ENCODE results near the gene ZIC1.

ZIC1 gene

DNA sequence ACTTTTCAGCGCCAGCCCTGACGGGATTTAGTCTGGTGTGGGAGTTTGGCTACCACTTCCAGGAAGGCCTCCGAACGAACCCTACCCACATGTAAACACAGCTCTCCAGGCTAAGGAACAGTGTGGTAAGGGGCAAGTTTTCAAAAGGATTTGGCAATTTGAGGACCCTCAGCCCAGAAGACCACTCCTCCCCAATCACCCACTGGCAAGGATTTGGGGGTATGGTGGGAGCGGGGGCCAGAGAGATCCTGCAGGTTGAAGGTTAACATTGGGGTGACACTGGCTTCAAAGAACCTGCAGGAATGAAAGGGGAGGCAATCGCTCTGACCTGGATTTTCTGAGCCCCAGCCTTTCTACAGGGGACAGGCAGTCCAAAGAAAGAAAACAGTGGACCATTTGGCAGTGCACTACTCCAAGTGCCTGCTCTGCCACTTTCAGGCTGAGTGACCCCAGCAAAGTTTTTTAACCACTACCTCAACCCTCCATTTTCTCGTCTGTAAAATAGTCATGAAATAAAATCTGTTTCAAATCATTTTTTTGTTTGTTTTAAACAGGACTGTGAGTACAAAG, 37.3 kb upstream of the ZIC1 start:
- H3K36me3 Mint-ChIP-seq: peaks cover 2% of the 10 kb centered on the region
- no peak overlapping the region for H3K27ac Mint-ChIP-seq
- H3K4me3 Mint-ChIP-seq: no peak overlapping the region
- H3K4me1 Mint-ChIP-seq: no peaks in the 10 kb centered on the region
- peaks cover 68% of the 10 kb centered on the region for H3K27me3 Mint-ChIP-seq
- peaks cover 5% of the 10 kb centered on the region for H3K9me3 Mint-ChIP-seq

DNA sequence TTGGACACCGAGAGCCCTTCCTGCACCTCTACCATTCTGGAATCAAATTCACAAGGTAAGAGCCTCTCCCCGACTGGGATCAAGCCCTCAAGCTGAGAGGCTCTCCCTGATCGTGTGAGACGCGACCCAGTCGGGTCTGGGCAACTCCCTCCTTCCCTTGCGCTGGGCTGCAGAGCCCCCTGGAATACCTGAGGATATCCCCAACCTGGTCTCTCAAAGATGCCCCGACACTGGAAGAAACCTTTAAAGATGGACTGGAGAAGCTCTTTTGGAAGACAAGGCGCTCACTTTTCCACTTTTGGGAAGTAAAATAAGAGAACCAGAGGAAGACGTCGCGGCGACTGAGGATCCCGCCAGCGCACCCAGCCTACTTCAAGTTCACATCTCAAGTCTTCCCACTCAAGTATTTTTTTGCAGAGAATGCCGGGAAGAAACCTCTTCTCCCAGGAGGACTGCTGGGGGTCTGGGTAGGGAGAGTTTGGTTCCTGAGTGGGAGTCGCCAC, 36.6 kb upstream of the ZIC1 start:
- no peak overlapping the region for H3K4me3 Mint-ChIP-seq
- peaks cover 2% of the 10 kb centered on the region for H3K36me3 Mint-ChIP-seq
- H3K9me3 Mint-ChIP-seq: peaks cover 5% of the 10 kb centered on the region
- H3K27me3 Mint-ChIP-seq: peaks cover 71% of the 10 kb centered on the region
- no peak overlapping the region for H3K27ac Mint-ChIP-seq
- no peaks in the 10 kb centered on the region for H3K4me1 Mint-ChIP-seq

DNA sequence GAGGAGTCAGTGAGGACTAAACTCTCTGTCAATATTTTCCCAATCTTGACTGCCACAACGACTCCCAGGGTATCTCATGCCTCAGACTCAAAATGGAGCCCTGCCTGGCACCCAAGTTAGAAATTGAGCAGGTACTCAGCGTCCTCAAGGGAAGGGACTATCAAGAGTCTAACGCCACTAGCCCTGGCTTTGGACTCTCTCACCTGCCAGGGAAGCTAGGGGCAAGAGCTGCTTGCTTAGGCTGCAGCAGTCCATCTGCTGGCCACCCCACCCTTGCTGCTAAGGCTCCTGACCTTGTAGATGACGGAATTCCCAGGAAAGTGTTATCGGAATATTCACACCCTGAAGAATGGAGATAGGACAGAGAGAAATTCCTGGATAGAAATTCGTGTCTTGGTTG, 35.9 kb upstream of the ZIC1 start:
- peaks cover 4% of the 10 kb centered on the region for H3K9me3 Mint-ChIP-seq
- H3K27ac Mint-ChIP-seq: no peak overlapping the region
- H3K36me3 Mint-ChIP-seq: peaks cover 2% of the 10 kb centered on the region
- H3K27me3 Mint-ChIP-seq: peaks cover 70% of the 10 kb centered on the region
- H3K4me1 Mint-ChIP-seq: no peaks in the 10 kb centered on the region
- no peak overlapping the region for H3K4me3 Mint-ChIP-seq

DNA sequence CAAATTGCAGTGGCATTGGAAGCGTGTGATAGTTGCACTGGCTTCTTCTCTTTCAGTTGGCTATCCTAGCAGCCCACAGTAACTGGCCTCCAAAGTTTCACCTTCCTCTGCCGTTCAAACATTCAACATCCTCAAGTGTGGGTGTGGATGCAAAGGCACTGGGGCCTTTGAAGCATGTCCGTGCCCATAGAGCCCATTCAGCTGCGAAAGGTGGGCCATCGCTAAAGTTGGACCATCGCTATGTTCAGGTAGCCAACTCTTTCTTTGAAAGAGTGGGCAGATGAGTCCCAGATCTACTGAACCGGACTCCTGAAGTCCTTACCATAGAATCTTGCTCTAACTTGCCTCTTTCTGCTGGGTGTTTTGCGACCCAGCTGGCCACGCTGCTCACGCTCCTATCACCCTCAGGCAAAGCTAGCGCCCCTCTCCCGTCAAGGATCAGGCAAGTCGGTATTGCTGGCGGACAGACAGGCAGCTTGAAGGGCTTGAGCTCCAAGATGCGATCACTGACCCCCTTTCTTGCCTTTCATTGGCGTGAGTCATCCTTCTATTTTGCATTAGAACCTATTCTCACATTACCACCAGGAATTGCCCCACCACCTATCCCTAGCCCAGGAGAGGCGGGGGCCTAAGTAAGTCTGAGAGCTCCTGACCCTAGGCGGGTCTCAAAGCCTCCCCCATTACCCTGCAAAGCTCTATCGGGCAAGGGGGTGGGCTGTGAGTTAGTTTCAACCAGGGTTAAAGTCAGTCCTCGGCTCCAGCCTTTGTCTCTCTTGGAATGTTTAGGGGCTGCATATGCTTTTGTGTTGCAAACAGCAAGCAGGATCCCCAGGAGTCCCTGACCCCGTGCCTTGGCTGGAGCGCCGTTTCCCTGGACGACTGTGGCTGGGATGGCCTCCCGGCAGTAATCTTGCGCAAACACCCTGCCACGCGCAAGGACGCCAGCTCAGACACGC, 31.5 kb upstream of the ZIC1 start:
- Mint-ChIP-seq H3K4me1 (no peaks in the 10 kb centered on the region), H3K4me3 (no peak overlapping the region), H3K27me3 (peaks cover 62% of the 10 kb centered on the region), H3K9me3 (peaks cover 11% of the 10 kb centered on the region), H3K36me3 (peaks cover 4% of the 10 kb centered on the region), H3K27ac (no peak overlapping the region)

DNA sequence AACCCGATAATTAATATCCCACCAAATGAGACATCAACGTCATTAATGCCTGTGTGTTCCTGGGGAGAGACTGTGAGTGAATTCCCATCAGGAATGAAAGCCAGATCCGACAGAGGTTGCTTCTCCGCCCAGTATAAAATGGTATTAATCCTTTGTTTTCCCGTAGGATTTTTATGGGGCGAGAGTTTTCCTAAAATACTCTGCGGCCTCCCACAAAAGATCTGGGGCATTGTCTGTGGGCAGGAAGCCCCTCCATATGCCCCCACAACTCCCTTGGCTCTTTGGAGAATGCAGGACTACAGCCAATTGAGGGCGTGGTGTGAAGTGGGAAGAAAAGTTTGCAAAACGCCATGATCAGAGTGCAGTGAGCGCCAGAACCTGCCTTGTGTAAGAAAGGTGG, 29.5 kb upstream of the ZIC1 start:
- no peak overlapping the region for H3K27ac Mint-ChIP-seq
- peaks cover 11% of the 10 kb centered on the region for H3K9me3 Mint-ChIP-seq

DNA sequence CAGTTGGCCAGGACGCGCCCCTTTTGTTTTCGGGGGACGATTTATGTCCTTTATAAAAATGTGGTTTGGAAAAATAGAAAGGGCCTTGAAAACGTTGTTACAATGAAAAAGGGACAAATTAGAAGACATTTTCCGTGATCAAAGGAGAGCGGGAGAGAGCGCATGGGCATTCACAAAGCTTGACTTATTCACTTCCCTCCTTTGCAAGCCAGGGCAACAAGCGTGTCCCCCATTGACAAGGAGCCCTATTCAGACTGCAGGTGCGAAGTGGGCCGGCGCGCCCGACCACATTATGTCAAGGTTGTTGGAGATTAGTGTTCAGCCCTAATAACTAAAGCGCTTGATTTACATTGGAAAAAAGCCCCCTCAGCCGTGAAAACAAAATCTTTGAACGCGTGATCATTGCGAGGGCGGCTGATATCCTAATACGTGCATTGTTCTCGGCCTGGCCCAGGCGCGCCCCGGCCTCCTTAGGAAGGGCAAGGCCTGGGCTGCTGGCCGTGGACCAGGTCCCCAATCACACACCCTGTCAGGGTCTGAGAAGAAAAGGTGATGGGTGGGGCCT, 28.7 kb upstream of the ZIC1 start:
- Mint-ChIP-seq H3K9me3 (peaks cover 11% of the 10 kb centered on the region), H3K4me1 (no peaks in the 10 kb centered on the region), H3K27ac (no peak overlapping the region), H3K36me3 (peaks cover 4% of the 10 kb centered on the region), H3K4me3 (no peak overlapping the region), H3K27me3 (peaks cover 67% of the 10 kb centered on the region)

More for the DNA sequence above, 29.5 kb upstream of the ZIC1 start:
- peaks cover 4% of the 10 kb centered on the region for H3K36me3 Mint-ChIP-seq
- no peak overlapping the region for H3K4me3 Mint-ChIP-seq
- H3K27me3 Mint-ChIP-seq: peaks cover 65% of the 10 kb centered on the region
- H3K4me1 Mint-ChIP-seq: no peaks in the 10 kb centered on the region

DNA sequence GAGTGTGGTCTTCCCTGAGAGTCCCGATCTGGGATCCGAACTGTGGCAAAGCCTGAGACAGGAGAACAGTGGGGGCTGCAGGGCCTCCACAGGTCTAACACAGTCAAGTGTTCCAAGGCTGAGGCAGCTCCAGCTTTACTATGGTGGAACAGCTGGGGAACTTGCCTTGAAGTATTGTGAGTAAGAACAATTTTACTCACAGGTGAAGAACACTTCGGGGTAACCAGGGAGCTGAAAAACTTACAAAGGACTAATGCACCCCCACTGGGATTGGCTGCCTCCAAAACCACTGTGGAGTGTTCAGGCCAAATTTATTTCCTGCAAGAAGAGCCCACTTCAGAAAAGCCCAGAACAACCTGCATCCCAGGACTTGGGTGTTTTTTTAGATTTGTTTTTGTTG, 28.2 kb upstream of the ZIC1 start:
- Mint-ChIP-seq H3K27ac (no peak overlapping the region), H3K27me3 (peaks cover 71% of the 10 kb centered on the region), H3K36me3 (peaks cover 4% of the 10 kb centered on the region), H3K9me3 (peaks cover 11% of the 10 kb centered on the region), H3K4me3 (no peak overlapping the region), H3K4me1 (no peaks in the 10 kb centered on the region)

DNA sequence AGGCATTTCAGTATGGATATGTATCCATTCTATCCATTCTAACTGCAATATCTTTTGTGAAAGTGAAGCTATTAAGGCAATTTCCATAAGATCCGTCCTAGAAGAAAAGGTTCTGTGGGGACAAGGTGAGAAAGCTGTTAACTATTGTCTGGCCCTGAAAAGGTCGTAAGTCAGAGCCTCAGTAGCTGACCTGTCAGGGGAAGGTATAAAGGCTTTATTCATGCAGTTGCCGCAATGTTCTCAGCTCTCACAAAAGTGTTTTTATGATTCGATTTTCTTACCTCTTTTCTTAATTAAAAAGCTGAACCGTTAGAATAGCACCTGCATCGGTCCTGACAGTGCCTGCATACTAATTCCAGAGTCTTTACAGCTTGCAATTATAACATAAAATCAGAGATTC, 27.6 kb upstream of the ZIC1 start:
- Mint-ChIP-seq H3K9me3 (peaks cover 11% of the 10 kb centered on the region), H3K36me3 (peaks cover 6% of the 10 kb centered on the region), H3K27ac (no peak overlapping the region), H3K27me3 (peaks cover 76% of the 10 kb centered on the region), H3K4me3 (no peak overlapping the region), H3K4me1 (no peaks in the 10 kb centered on the region)

DNA sequence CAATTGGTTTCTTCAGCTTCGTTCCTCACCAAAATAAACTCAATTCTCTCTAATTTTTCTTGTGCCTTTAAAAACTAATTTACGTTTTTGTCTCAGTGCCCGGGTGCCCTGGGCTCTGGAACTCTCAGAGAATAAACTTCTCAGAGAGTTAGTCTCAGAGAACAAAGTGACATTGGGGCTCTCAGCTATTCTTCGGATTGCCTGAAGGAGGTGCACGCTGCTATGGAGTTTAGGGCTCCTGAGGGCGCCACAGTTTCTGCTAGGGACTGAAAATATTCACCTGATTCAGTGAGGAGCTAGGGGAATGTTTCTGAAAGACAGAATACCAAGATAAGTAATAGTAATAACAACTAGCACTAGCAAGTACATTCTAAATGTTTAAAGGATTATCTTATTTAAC, 25.5 kb upstream of the ZIC1 start:
- Mint-ChIP-seq H3K4me1 (no peaks in the 10 kb centered on the region), H3K27ac (no peak overlapping the region), H3K27me3 (peaks cover 76% of the 10 kb centered on the region)

DNA sequence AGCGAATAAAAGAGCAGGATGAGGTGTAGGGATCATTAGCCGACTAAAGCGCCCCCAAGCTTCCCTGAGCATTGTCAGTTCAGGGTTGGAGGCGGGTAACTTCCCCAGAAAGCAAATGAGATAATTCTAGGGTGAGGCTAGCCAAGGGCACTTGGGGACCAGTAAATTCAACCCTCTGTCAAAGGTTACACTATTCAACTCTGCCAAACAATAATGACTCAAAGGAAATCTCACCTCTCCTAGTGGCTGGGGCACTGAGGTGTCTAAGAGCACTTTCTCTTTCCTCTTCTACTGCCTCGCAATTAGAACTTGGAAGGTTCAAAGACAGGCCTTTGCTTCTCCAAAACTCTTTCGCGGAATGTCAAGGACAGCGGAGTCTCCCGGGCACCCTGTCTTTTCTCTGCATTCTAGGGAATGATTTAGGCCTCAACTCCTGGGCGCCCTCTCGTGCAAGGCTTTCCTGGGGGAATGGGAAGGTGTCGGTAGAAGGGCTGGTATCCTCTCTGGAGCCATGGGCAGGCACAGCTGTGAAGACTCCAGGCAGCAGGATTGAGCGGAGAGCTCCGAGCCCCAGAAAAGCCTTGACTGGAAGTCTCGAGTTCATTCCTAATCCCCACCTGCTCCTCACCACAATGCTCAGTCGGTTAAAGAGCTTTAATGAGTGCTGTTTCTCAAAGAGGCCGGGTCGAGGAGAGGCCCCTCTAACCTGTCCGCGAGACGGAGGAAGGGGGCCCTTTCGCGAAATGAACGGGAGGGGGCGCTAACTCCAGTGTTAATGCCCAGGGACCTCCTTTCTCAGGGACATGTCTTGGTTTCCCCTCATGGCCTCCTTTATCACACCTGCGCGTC, 24.7 kb upstream of the ZIC1 start:
- H3K4me1 Mint-ChIP-seq: no peaks in the 10 kb centered on the region
- H3K9me3 Mint-ChIP-seq: peaks cover 11% of the 10 kb centered on the region
- peaks cover 5% of the 10 kb centered on the region for H3K36me3 Mint-ChIP-seq
- H3K27me3 Mint-ChIP-seq: peaks cover 76% of the 10 kb centered on the region
- no peak overlapping the region for H3K4me3 Mint-ChIP-seq
- H3K27ac Mint-ChIP-seq: no peak overlapping the region

More for the DNA sequence above, 25.5 kb upstream of the ZIC1 start:
- peaks cover 6% of the 10 kb centered on the region for H3K36me3 Mint-ChIP-seq
- H3K9me3 Mint-ChIP-seq: peaks cover 18% of the 10 kb centered on the region
- no peak overlapping the region for H3K4me3 Mint-ChIP-seq

DNA sequence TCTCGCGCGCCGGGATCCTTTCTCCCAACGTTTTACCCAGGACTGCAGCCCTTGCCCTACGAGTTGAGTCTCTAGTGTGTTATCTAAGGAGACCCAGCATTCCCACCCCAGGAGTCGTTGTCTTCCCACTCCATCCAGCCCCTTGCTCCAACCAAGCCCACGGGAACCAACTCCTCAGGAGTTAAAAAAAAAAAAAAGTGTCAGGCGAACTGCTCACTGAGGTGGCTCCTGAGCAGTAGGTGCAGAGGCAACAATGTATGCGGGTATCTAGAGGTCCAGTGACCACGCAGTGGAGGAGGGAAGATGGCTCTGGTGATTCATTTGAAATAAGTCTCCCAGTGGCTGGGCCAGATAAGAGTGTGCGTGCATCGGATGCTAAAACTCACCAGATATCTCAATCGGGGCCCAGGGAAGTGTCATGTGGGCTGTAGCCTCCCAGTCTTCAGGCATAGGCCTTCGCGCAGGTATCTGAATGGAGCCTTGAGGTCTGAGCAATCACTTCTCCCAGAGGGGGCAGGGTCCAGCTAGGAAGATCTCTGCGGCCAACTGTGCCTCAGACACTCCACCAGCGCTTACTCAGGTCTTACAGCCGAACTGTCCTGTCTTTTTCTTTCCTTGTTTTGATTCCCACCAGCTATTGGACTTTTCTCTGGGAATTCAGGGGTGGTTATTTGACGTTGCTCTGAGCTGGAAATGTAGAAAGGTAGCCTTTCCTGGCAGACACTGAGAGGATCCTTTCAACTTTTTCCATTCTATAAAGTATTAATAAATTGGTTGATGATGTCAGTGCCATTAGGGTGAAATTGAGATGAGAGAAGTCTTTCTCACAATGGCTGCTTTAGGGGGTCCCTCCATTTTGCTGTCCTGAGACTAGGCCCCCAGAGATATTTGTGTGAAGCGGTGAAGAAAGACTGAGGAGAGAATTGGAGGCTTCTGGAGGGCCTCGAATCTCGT, 23.8 kb upstream of the ZIC1 start:
- Mint-ChIP-seq H3K4me1 (no peaks in the 10 kb centered on the region), H3K27ac (no peak overlapping the region), H3K9me3 (peaks cover 9% of the 10 kb centered on the region), H3K36me3 (peaks cover 8% of the 10 kb centered on the region), H3K4me3 (no peak overlapping the region), H3K27me3 (peaks cover 76% of the 10 kb centered on the region)

DNA sequence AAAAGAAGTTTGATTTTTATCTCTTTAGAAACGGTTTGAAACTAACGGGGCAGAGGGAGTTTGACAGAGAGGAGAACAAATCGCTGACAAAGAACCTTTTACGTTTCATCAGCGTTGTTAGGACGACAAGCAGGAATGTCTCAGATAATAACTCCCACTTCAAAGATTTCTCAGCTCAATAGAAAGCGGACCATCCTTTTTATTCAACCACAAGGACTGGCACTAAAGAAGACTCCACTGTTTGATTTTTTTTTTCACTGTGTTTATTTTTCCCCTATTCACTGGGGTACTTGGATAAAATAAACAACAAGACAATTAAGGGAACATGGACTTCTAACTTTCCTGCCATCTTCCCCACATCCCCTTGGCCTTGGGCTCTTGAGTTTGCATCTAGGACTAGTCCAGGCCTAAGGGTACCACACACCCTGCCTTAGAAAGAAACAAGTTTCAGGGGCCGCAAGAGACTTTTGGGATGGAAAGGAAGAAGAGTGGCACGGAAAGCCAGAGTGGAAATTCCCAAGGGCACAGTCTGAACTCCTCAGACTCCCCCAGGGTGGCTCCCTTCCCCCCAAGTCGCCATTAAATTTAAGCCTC, 21.8 kb upstream of the ZIC1 start:
- no peaks in the 10 kb centered on the region for H3K4me1 Mint-ChIP-seq
- H3K4me3 Mint-ChIP-seq: no peak overlapping the region
- peaks cover 8% of the 10 kb centered on the region for H3K36me3 Mint-ChIP-seq
- peaks cover 9% of the 10 kb centered on the region for H3K9me3 Mint-ChIP-seq
- peaks cover 75% of the 10 kb centered on the region for H3K27me3 Mint-ChIP-seq
- no peak overlapping the region for H3K27ac Mint-ChIP-seq

DNA sequence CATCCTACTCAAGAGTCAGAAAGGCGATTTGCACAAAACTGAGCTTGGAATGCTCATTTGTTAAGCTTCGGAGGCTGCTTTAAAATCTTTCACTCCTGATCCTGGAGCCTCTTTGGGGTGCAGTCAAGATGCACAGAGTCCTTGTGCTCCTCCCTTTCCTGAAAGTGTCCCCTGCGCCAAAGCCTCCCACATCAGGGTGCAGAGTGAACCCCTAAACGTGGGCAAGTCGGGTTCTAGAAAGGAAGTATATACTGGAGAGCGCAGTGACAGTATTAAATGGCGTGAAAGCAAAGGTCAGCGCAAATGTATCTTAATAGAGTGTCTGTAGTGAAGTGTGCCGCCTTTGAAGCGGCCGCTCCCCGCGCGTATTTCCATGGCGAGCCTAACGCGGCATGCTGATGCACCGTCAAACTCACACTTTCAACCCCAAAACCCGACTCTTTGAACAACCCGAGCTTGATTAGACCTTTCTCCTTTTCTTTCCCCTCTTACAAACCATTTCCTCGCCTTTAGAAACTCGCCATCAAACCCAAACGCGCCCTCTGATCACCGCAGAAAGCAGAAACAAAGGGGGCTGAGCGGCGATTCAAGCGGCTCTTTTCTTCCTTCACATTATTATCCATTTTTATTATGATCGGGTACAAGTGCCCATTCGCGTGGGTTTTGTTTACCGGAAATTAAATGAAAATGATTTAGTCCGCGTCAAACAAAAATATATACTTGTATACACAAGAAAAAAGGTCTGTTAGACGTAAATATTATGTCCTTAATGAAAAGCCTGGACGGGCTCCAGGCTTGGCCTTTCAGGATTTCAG, 21.1 kb upstream of the ZIC1 start:
- Mint-ChIP-seq H3K36me3 (peaks cover 8% of the 10 kb centered on the region), H3K4me1 (no peaks in the 10 kb centered on the region), H3K4me3 (no peak overlapping the region), H3K27ac (no peak overlapping the region), H3K27me3 (peaks cover 74% of the 10 kb centered on the region), H3K9me3 (peaks cover 9% of the 10 kb centered on the region)
